ENCODE data around the gene CDH19.

The CDH19 gene

DNA sequence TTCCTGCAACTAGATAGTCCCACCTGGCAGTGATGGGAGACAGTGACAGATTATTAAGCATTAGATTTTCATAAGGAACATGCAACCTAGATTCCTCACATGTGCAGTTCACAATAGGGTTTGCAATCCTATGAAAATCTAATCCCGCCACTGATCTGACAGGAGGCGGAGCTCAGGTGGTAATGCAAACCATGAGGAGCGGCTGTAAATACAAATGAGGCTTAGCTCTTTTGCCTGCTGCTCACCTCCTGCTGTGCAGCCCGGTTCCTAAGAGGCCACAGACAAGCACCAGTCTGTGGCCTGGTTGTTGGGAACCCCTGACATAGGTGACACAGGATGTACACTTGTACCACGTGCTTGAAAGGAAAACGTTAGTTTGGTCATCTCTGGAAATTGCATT is 41.6 kb downstream of the CDH19 start:
- no peaks in the 10 kb centered on the region for H3K27me3 ChIP-seq (ENCODE audit: insufficient read depth, low read length)
- 76% methylated on average over 6 of the region's 6 CpGs for WGBS
- H3K9ac ChIP-seq (ENCODE audit: low read depth, low read length) = no peak overlapping the region
- no peaks in the 10 kb centered on the region for H3K36me3 ChIP-seq (ENCODE audit: insufficient read depth, low read length)
- H3K9me3 ChIP-seq (ENCODE audit: insufficient read depth, low read depth, low read length) = no peaks in the 10 kb centered on the region
- no peak overlapping the region for H3K4me3 ChIP-seq (ENCODE audit: low read length)
- H3K4me1 ChIP-seq (ENCODE audit: insufficient read depth, low read length) = no peaks in the 10 kb centered on the region
- H3K27ac ChIP-seq (ENCODE audit: low read depth, low read length) = no peak overlapping the region

DNA sequence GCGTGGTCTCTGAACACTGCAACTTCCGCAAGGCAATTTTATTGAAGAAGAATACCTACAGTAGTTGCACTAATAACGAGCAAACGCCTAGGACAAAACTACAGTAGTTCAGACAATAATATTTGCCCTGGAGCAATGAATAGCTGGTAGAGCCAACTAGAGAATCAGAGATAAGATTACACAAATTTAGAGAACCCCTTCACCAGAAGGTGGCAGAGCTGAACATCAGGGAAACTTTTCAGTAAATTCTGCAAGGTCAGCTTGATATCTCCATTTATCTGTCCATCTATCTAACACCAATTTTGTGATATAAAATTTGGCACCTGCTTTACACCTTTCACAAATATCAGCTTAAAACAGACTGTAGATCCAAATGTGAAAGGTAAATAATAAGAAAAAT is 43.8 kb downstream of the CDH19 start:
- Histone ChIP-seq H3K4me3 (ENCODE audit: low read length) (no peak overlapping the region), H3K9me3 (ENCODE audit: insufficient read depth, low read depth, low read length) (no peaks in the 10 kb centered on the region), H3K9ac (ENCODE audit: low read depth, low read length) (no peak overlapping the region), H3K4me1 (ENCODE audit: insufficient read depth, low read length) (no peaks in the 10 kb centered on the region), H3K27me3 (ENCODE audit: insufficient read depth, low read length) (no peaks in the 10 kb centered on the region), H3K36me3 (ENCODE audit: insufficient read depth, low read length) (no peaks in the 10 kb centered on the region), H3K27ac (ENCODE audit: low read depth, low read length) (no peak overlapping the region)
- 75% methylated on average over 4 of the region's 4 CpGs for whole genome bisulfite sequencing

DNA sequence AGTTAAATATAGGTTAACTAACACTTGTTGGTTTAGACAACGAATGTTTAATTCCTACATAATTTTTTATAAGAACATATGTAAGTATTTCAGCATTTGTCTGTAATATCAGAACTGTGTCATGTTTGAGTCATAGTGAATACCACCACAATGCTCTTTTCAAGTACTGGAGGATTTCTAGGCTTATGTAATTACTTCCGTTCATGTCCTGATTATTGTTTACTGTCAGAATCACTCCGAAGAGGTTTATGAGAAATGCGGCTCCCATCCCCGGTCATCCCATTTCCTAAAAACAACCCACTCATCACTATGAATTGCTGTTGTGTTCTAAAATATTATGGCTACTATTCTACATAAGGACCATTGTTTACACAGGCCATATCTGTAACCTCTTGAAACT is 45.1 kb downstream of the CDH19 start:
- Histone ChIP-seq H3K27ac (ENCODE audit: low read depth, low read length) (no peak overlapping the region), H3K27me3 (ENCODE audit: insufficient read depth, low read length) (no peaks in the 10 kb centered on the region), H3K4me3 (ENCODE audit: low read length) (no peak overlapping the region), H3K9me3 (ENCODE audit: insufficient read depth, low read depth, low read length) (no peaks in the 10 kb centered on the region), H3K36me3 (ENCODE audit: insufficient read depth, low read length) (no peaks in the 10 kb centered on the region), H3K9ac (ENCODE audit: low read depth, low read length) (no peak overlapping the region), H3K4me1 (ENCODE audit: insufficient read depth, low read length) (no peaks in the 10 kb centered on the region)
- 79% methylated on average over 4 of the region's 5 CpGs for WGBS

DNA sequence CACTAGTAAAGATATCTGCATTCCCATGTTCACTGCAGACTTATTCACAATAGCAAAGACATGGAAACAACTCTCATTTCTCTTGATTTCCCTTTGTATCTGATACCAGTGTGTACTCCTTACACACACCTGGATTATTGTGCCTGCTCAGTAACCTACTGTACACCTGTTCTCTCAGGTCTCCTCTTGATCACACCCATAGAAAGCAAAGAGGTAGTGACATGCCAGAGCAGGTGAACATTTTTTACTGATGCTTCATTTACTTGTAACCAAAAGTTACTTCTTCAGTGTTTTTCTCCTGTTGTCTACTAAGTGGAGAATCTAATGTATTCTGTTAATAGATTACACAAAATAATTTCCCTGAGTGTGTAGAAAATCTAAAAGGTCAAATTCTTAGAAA is 46.8 kb downstream of the CDH19 start:
- no peak overlapping the region for H3K9ac ChIP-seq (ENCODE audit: low read depth, low read length)
- H3K4me1 ChIP-seq (ENCODE audit: insufficient read depth, low read length) = no peaks in the 10 kb centered on the region
- no peak overlapping the region for H3K4me3 ChIP-seq (ENCODE audit: low read length)
- no peaks in the 10 kb centered on the region for H3K9me3 ChIP-seq (ENCODE audit: insufficient read depth, low read depth, low read length)
- H3K27ac ChIP-seq (ENCODE audit: low read depth, low read length) = no peak overlapping the region
- H3K36me3 ChIP-seq (ENCODE audit: insufficient read depth, low read length) = no peaks in the 10 kb centered on the region
- H3K27me3 ChIP-seq (ENCODE audit: insufficient read depth, low read length) = no peaks in the 10 kb centered on the region

DNA sequence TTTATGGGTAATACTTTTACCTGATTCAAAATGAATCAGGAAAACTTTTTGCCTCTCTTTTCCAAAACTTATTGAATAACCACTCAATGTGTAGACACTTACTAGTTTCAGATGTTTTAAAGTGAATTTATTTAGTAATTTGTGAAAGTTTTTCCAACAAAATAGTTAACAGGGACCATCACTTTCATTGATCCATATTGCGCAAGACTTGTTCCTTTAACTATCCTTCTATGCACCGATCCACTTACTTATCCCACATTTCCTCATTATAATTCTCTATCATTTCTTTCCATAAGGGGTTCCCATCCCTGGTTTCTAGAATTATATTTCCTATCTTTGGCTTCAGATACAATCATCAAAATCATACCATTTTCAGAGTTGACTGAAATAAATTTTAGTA is 48.3 kb downstream of the CDH19 start:
- Histone ChIP-seq H3K27me3 (ENCODE audit: insufficient read depth, low read length) (no peaks in the 10 kb centered on the region), H3K9ac (ENCODE audit: low read depth, low read length) (no peak overlapping the region), H3K4me1 (ENCODE audit: insufficient read depth, low read length) (no peaks in the 10 kb centered on the region), H3K27ac (ENCODE audit: low read depth, low read length) (no peak overlapping the region), H3K36me3 (ENCODE audit: insufficient read depth, low read length) (no peaks in the 10 kb centered on the region), H3K4me3 (ENCODE audit: low read length) (no peak overlapping the region), H3K9me3 (ENCODE audit: insufficient read depth, low read depth, low read length) (no peaks in the 10 kb centered on the region)
- 93% methylated on average over 2 of the region's 2 CpGs for WGBS

DNA sequence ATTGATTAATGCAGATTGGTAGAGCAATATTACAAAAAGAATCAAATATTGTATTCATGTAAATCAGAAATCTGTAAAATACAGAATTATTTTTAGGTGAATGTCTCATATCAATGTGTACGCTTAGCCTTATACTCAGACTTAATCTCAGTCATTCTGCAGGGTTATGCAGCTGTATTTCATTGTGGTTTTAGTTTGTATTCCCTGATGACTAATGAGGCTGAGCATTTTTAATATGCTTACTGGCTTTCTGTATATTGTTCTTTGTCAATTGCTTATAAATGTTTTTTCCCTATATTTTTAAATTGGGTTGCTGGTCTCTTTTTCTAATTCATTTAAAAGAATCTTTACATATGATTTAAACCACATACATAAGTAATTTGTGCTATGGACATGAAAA is 50.1 kb downstream of the CDH19 start:
- Histone ChIP-seq H3K27me3 (ENCODE audit: insufficient read depth, low read length) (no peaks in the 10 kb centered on the region), H3K4me3 (ENCODE audit: low read length) (no peak overlapping the region), H3K4me1 (ENCODE audit: insufficient read depth, low read length) (no peaks in the 10 kb centered on the region), H3K9me3 (ENCODE audit: insufficient read depth, low read depth, low read length) (no peaks in the 10 kb centered on the region), H3K9ac (ENCODE audit: low read depth, low read length) (no peak overlapping the region), H3K36me3 (ENCODE audit: insufficient read depth, low read length) (no peaks in the 10 kb centered on the region), H3K27ac (ENCODE audit: low read depth, low read length) (no peak overlapping the region)
- WGBS = no CpG with 5 or more reads among the region's 1 CpG

DNA sequence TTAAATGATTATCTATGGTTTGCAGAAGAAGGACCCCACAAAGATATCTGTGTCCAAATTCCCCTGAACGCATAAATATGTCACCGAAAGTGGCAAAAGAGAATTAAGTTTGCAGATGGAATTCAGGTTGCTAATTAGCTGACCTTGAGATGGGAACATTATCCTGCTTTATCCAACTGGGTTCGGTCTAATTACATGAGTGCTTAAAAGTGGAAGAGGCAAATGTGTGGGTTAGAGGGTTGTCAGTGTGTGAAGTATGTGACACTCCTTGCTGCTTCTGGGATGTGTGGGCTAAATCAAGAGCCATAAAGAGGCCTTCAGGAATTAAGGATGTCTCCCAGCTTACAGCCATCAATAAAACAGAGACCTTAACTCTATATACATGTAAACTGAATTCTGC is 53.5 kb downstream of the CDH19 start:
- Histone ChIP-seq H3K4me1 (ENCODE audit: insufficient read depth, low read length) (no peaks in the 10 kb centered on the region), H3K9me3 (ENCODE audit: insufficient read depth, low read depth, low read length) (no peaks in the 10 kb centered on the region), H3K36me3 (ENCODE audit: insufficient read depth, low read length) (no peaks in the 10 kb centered on the region), H3K27ac (ENCODE audit: low read depth, low read length) (no peak overlapping the region), H3K9ac (ENCODE audit: low read depth, low read length) (no peak overlapping the region), H3K27me3 (ENCODE audit: insufficient read depth, low read length) (no peaks in the 10 kb centered on the region), H3K4me3 (ENCODE audit: low read length) (no peak overlapping the region)
- 95% methylated on average over 3 of the region's 3 CpGs for WGBS

DNA sequence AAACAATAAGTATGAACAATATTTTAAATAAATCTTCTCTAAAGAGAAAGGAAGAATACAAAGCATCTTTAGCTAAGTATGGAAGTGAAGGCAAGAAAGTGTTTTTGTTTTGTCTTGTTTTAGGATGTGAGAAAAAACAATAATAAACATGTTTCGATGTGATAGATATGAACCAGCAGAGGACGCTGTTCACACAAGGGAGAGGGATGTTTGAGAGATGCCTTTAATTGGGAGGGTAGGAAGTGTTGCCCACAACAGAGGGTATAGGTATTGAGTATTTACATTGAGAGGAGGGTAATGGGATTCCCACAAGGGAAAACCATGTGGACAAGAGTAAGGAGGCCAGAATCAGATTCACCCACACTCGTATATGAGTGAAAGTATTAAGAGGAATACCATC is 55.1 kb downstream of the CDH19 start:
- Histone ChIP-seq H3K9ac (ENCODE audit: low read depth, low read length) (no peak overlapping the region), H3K27me3 (ENCODE audit: insufficient read depth, low read length) (no peaks in the 10 kb centered on the region), H3K36me3 (ENCODE audit: insufficient read depth, low read length) (no peaks in the 10 kb centered on the region), H3K4me3 (ENCODE audit: low read length) (no peak overlapping the region), H3K27ac (ENCODE audit: low read depth, low read length) (no peak overlapping the region), H3K9me3 (ENCODE audit: insufficient read depth, low read depth, low read length) (no peaks in the 10 kb centered on the region), H3K4me1 (ENCODE audit: insufficient read depth, low read length) (no peaks in the 10 kb centered on the region)
- WGBS = 65% methylated on average over 2 of the region's 3 CpGs

DNA sequence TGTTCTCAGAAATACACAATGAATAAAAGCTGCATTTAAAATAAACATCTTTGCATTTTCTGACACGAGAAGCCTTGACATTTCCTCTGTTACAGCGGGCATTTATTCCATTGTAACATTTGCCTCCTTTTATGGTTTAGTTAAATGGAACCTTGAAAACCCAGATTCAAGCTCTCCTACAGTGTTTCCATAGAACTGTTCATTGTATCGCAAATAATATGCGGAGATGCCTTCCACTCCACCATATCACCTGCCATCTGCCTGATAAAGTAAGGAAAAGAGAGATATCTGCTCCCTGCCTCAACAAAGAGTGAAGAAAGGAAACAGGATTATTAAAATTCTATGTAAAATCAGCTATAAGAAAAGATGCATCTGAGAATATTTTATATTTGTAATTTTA is 69.8 kb downstream of the CDH19 start:
- H3K9me3 ChIP-seq (ENCODE audit: insufficient read depth, low read depth, low read length) = no peaks in the 10 kb centered on the region
- 75% methylated on average over 2 of the region's 4 CpGs for WGBS
- no peak overlapping the region for H3K9ac ChIP-seq (ENCODE audit: low read depth, low read length)
- H3K27me3 ChIP-seq (ENCODE audit: insufficient read depth, low read length) = no peaks in the 10 kb centered on the region
- no peaks in the 10 kb centered on the region for H3K36me3 ChIP-seq (ENCODE audit: insufficient read depth, low read length)
- 0 out of 2 replicates have a peak, but pooled peaks cover 6% of the 10 kb centered on the region for H3K4me1 ChIP-seq (ENCODE audit: insufficient read depth, low read length)
- no peak overlapping the region for H3K27ac ChIP-seq (ENCODE audit: low read depth, low read length)
- H3K4me3 ChIP-seq (ENCODE audit: low read length) = no peak overlapping the region

DNA sequence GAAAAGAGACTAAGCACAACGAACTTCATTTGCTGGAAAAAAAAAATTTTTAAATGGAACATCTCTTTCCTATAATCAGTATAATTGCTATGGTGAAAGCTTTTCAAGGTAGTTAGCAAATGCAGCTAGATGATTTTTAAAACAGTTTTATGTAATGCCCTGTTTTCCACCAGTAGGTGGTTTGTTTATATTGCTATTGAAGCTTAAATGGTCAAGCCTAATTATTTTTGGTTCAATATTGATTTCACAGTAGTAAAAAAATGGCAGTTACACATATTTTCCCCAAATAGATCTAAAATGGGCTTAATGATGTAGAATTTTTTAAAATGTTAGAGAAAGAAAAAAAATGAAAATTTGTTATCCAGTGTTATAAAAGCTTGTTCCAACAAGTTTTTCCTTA is 70.2 kb downstream of the CDH19 start:
- H3K27me3 ChIP-seq (ENCODE audit: insufficient read depth, low read length) = no peaks in the 10 kb centered on the region
- WGBS = no CpG with 5 or more reads among the region's 1 CpG
- H3K4me1 ChIP-seq (ENCODE audit: insufficient read depth, low read length) = 0 out of 2 replicates have a peak, but pooled peaks cover 6% of the 10 kb centered on the region
- H3K4me3 ChIP-seq (ENCODE audit: low read length) = no peak overlapping the region
- H3K36me3 ChIP-seq (ENCODE audit: insufficient read depth, low read length) = no peaks in the 10 kb centered on the region
- H3K9me3 ChIP-seq (ENCODE audit: insufficient read depth, low read depth, low read length) = no peaks in the 10 kb centered on the region
- no peak overlapping the region for H3K27ac ChIP-seq (ENCODE audit: low read depth, low read length)
- H3K9ac ChIP-seq (ENCODE audit: low read depth, low read length) = no peak overlapping the region

DNA sequence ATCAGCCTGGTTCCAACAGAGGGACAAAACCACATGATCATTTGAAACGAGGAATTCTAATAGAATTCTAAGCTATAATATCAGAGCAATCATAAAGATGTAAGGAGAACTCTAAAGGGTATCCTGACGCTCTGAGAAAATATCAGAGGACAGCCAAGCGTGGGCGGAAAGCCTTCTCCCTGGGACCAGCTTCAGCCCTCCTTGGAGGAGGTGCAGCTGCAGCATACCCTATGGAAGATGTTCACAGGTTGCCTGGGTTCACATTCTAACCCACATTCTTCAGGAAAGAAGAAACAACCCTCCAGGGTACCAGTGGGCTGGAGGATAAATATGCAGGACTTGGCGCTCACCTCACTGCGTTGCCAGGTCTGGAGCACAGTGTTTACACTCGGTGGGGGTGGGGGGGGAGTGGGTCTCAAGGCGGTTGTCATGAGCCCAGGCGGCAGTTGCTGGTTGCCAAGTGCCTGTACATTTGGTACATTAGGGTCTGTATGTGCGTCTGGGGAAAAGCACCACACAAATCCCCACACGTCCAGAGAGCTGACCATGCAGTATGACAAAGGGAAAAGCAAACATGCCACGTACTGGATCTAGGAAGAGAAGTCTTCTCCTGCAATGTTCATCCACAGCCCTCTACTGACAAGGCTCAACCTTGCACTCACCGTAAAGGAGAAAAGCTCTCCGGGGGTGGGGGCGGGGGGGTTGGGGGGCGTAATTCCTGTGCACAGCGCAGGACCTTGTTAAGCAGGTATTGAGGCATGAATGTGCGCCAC is 80.5 kb downstream of the CDH19 start:
- H3K9ac ChIP-seq (ENCODE audit: low read depth, low read length) = no peak overlapping the region
- no peak overlapping the region for H3K4me3 ChIP-seq (ENCODE audit: low read length)
- no peaks in the 10 kb centered on the region for H3K27me3 ChIP-seq (ENCODE audit: insufficient read depth, low read length)
- WGBS = 94% methylated on average over 18 of the region's 18 CpGs
- H3K4me1 ChIP-seq (ENCODE audit: insufficient read depth, low read length) = no peaks in the 10 kb centered on the region
- H3K27ac ChIP-seq (ENCODE audit: low read depth, low read length) = no peak overlapping the region
- no peaks in the 10 kb centered on the region for H3K36me3 ChIP-seq (ENCODE audit: insufficient read depth, low read length)
- H3K9me3 ChIP-seq (ENCODE audit: insufficient read depth, low read depth, low read length) = no peaks in the 10 kb centered on the region

DNA sequence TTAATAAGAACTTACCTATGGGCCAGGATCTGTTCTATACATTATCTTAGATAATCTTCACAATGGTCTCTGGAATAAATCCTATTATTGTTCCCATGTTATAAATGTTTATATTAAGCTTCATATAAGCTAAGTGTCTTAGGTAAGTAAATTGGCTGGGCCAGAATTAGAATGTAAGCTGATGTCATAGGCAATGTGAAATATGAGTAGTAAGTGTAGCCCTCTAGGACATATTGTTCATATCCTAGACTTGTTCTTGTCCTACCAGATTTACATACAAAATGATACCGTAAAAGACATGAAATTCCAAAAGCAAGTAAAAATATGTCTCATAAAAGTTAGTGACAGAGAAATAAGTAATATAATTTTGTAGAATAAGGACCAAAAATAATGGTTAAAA is 89.9 kb downstream of the CDH19 start:
- WGBS = no CpG with 5 or more reads among the region's 1 CpG
- Histone ChIP-seq H3K4me1 (ENCODE audit: insufficient read depth, low read length) (peaks cover 25% of the 10 kb centered on the region), H3K27me3 (ENCODE audit: insufficient read depth, low read length) (no peaks in the 10 kb centered on the region), H3K36me3 (ENCODE audit: insufficient read depth, low read length) (no peaks in the 10 kb centered on the region), H3K9ac (ENCODE audit: low read depth, low read length) (no peak overlapping the region), H3K27ac (ENCODE audit: low read depth, low read length) (no peak overlapping the region), H3K9me3 (ENCODE audit: insufficient read depth, low read depth, low read length) (no peaks in the 10 kb centered on the region), H3K4me3 (ENCODE audit: low read length) (no peak overlapping the region)
